HepG2 (cell line): Measurements from ENCODE around the gene SH3GL1. TPM values are rescaled to one million over a fixed set of nuclear protein-coding genes. Genes with fewer than 3 reads are reported as not detected.

Source experiments
- MBD4 ChIP-seq: IDR thresholded peaks from 2 replicates; pipeline ENCODE4 v1.6.1; 2012; ENCODE audit warnings: low read length, inconsistent platforms, borderline replicate concordance
- ZNF251 ChIP-seq: sonication (generic); formaldehyde crosslinking; IDR thresholded peaks from 2 replicates; pipeline ENCODE4 v1.9.0; 2021; ENCODE audit warnings: mild to moderate bottlenecking, missing genetic modification reagents
- ZNF572 ChIP-seq: sonication (generic); formaldehyde crosslinking; IDR thresholded peaks from 2 replicates; pipeline ENCODE4 v1.5.1; 2020; ENCODE audit warnings: mild to moderate bottlenecking, missing genetic modification reagents
- ZNF577 ChIP-seq: sonication (generic); formaldehyde crosslinking; IDR thresholded peaks from 2 replicates; pipeline ENCODE4 v1.4.0; 2020; ENCODE audit warnings: mild to moderate bottlenecking, low read depth, missing genetic modification reagents, borderline replicate concordance
- ZNF839 ChIP-seq: sonication (generic); formaldehyde crosslinking; IDR thresholded peaks from 2 replicates; pipeline ENCODE4 v1.4.0; 2020; ENCODE audit warnings: missing genetic modification reagents, mild to moderate bottlenecking, borderline replicate concordance
- polyA plus RNA-seq, 8 experiments: library from polyadenylated mRNA; depleted of rRNA in 3 of 8; stranded (reverse) in 7 of 8; unstranded in 1 of 8; fragments of >200 nt; fragmentation: Illumina TruSeq in 4 of 8; extraction: Trizol in 4 of 8; gene quantifications; 2 replicates each; pipeline versions ENCODE4 v1.2.1 to v1.2.3, GENCODE V29; 2011 to 2016; ENCODE audit warnings: low read depth in 4 of 8, missing spikeins in 1 of 8, mixed read lengths in 1 of 8; ENCODE audit not compliant: insufficient read depth in 1 of 8
- total RNA-seq, 5 experiments: library from RNA; depleted of rRNA; stranded (reverse); fragments of >200 nt; fragmentation: Illumina TruSeq; extraction: Trizol; gene quantifications; 2 replicates each; pipeline ENCODE4 v1.2.3, GENCODE V29; 2016; ENCODE audit warnings: low read depth in 1 of 5
- TF ChIP-seq, protein P1 (sequence below): sonication (generic); formaldehyde crosslinking; IDR thresholded peaks from 2 replicates; pipeline ENCODE4 v1.5.0; 2020; ENCODE audit warnings: missing genetic modification reagents
- TF ChIP-seq, protein P2 (sequence below): IDR thresholded peaks from 2 replicates; pipeline ENCODE4 v1.4.0; 2020; ENCODE audit warnings: mild to moderate bottlenecking, missing genetic modification reagents
- TF ChIP-seq, protein P3 (sequence below), 2 experiments: sonication (generic) in 1 of 2; formaldehyde crosslinking in 1 of 2; IDR thresholded peaks; 2 replicates each; pipeline versions ENCODE4 v1.5.1 to v1.6.1; 2011 to 2020; ENCODE audit warnings: borderline replicate concordance in 1 of 2, low read depth in 1 of 2, low read length in 1 of 2, mild to moderate bottlenecking in 1 of 2, missing genetic modification reagents in 1 of 2, moderate library complexity in 1 of 2
- TF ChIP-seq, protein P4 (sequence below): sonication (generic); formaldehyde crosslinking; IDR thresholded peaks from 2 replicates; pipeline ENCODE4 v1.4.0; 2020; ENCODE audit warnings: mild to moderate bottlenecking, missing genetic modification reagents
- TF ChIP-seq, protein P5 (sequence below): sonication (generic); formaldehyde crosslinking; IDR thresholded peaks from 2 replicates; pipeline ENCODE4 v1.4.0; 2020; ENCODE audit warnings: missing genetic modification reagents

SH3GL1 gene
- total and polyA plus RNA-seq, 2 of the 13 experiments (the other 11 are each of a cell fraction or from before 2014, with no cell fraction given): 33.0 to 45.1 TPM

DNA sequence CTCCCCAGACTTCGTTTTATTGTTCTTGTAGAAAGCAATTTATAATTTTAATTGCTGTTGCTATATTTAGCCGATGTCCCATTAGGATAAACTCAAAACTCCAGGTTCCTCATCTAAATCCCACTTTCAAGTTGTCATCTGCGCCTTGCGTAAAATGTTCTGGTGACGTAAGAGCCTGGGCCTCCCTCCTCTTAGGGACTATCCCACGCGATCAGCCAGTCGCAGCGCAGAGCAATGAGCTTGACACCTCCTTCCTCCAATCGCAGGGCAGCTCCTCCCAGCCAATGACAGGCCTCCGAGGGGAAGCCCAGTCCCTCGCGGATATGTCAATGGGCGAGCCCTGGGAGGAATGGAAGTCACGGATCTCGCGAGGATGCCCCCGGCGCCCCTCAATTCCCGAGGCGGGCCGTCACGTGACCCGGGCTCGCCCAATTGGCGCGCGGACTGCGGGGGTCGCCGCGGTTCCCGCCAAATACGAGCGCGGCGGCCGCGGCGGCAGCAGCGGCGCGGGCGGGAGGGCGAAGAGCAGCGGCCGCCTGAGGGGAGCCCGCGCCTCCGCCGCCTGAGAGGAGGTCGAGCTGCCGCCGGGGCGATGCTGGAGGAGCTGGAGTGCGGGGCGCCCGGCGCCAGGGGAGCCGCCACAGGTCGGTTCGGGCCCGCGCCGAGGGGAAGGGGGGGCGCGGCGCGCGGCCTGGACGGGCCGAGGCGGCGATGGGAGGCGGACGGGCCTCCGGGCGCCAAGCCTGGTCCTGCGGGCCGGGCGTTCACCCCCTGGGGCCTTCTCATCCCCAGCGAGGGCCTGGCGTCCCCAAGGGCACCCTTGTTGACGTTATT lies 2.0 kb upstream of the SH3GL1 start, which contains the start of gene CHAF1A (continued):
- TF ChIP-seq, protein P1, sequence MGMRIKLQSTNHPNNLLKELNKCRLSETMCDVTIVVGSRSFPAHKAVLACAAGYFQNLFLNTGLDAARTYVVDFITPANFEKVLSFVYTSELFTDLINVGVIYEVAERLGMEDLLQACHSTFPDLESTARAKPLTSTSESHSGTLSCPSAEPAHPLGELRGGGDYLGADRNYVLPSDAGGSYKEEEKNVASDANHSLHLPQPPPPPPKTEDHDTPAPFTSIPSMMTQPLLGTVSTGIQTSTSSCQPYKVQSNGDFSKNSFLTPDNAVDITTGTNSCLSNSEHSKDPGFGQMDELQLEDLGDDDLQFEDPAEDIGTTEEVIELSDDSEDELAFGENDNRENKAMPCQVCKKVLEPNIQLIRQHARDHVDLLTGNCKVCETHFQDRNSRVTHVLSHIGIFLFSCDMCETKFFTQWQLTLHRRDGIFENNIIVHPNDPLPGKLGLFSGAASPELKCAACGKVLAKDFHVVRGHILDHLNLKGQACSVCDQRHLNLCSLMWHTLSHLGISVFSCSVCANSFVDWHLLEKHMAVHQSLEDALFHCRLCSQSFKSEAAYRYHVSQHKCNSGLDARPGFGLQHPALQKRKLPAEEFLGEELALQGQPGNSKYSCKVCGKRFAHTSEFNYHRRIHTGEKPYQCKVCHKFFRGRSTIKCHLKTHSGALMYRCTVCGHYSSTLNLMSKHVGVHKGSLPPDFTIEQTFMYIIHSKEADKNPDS (CRISPR knock-in tag): no peak
- TF ChIP-seq ZNF839 (CRISPR knock-in tag) (no peak), ZNF577 (no peak), ZNF251 (CRISPR knock-in tag) (no peak), MBD4 (no peak), ZNF572 (CRISPR knock-in tag) (no peak)
- TF ChIP-seq, protein P2, sequence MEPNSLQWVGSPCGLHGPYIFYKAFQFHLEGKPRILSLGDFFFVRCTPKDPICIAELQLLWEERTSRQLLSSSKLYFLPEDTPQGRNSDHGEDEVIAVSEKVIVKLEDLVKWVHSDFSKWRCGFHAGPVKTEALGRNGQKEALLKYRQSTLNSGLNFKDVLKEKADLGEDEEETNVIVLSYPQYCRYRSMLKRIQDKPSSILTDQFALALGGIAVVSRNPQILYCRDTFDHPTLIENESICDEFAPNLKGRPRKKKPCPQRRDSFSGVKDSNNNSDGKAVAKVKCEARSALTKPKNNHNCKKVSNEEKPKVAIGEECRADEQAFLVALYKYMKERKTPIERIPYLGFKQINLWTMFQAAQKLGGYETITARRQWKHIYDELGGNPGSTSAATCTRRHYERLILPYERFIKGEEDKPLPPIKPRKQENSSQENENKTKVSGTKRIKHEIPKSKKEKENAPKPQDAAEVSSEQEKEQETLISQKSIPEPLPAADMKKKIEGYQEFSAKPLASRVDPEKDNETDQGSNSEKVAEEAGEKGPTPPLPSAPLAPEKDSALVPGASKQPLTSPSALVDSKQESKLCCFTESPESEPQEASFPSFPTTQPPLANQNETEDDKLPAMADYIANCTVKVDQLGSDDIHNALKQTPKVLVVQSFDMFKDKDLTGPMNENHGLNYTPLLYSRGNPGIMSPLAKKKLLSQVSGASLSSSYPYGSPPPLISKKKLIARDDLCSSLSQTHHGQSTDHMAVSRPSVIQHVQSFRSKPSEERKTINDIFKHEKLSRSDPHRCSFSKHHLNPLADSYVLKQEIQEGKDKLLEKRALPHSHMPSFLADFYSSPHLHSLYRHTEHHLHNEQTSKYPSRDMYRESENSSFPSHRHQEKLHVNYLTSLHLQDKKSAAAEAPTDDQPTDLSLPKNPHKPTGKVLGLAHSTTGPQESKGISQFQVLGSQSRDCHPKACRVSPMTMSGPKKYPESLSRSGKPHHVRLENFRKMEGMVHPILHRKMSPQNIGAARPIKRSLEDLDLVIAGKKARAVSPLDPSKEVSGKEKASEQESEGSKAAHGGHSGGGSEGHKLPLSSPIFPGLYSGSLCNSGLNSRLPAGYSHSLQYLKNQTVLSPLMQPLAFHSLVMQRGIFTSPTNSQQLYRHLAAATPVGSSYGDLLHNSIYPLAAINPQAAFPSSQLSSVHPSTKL (CRISPR knock-in tag): no peak
- TF ChIP-seq, protein P3, sequence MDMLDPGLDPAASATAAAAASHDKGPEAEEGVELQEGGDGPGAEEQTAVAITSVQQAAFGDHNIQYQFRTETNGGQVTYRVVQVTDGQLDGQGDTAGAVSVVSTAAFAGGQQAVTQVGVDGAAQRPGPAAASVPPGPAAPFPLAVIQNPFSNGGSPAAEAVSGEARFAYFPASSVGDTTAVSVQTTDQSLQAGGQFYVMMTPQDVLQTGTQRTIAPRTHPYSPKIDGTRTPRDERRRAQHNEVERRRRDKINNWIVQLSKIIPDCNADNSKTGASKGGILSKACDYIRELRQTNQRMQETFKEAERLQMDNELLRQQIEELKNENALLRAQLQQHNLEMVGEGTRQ (IDR thresholded peaks at IDR 0.05; ENCODE audit: low read depth, low read length): peak; percentile 94
- TF ChIP-seq, protein P3 (CRISPR knock-in tag; IDR thresholded peaks at IDR 0.05; ENCODE audit: borderline replicate concordance): peak; percentile 93; the same call in 1 of the 2 replicates
- TF ChIP-seq, protein P4, sequence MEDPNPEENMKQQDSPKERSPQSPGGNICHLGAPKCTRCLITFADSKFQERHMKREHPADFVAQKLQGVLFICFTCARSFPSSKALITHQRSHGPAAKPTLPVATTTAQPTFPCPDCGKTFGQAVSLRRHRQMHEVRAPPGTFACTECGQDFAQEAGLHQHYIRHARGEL (CRISPR knock-in tag): no peak
- TF ChIP-seq, protein P5, sequence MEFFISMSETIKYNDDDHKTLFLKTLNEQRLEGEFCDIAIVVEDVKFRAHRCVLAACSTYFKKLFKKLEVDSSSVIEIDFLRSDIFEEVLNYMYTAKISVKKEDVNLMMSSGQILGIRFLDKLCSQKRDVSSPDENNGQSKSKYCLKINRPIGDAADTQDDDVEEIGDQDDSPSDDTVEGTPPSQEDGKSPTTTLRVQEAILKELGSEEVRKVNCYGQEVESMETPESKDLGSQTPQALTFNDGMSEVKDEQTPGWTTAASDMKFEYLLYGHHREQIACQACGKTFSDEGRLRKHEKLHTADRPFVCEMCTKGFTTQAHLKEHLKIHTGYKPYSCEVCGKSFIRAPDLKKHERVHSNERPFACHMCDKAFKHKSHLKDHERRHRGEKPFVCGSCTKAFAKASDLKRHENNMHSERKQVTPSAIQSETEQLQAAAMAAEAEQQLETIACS (CRISPR knock-in tag): no peak; the same call in none of the 2 replicates
